HEK293 (cell line): ENCODE data around the gene TNIK.

Source experiments
- CTCF ChIA-PET: fragments of 350-600 bp; formaldehyde crosslinking; extraction: SDS; loops from one replicate; lab custom pipeline; 2021; ENCODE audit warnings: antibody characterized with exemption; lab: Yijun Ruan, JAX
- POLR2A ChIA-PET: fragments of 300-600 bp; formaldehyde crosslinking; extraction: SDS; loops from one replicate; lab custom pipeline; 2020; ENCODE audit warnings: antibody characterized with exemption, inconsistent platforms; lab: Yijun Ruan, JAX
- H3K27ac ChIP-seq: fragments of 200-500 bp; sonication (Bioruptor generic); 2 replicates; pipeline ENCODE4 v1.5.1; 2014; ENCODE audit warnings: low read depth, low read length, control low read depth, inconsistent platforms; ENCODE audit errors: extremely low read depth
- H3K36me3 ChIP-seq, 2 experiments: fragments of 200-500 bp in 1 of 2; sonication (Bioruptor generic) in 1 of 2; 1 replicate in 1 of 2; 2 replicates in 1 of 2; pipeline ENCODE4 v1.5.1; 2014 to 2017; ENCODE audit warnings: inconsistent platforms in 2 of 2, low read length in 2 of 2; ENCODE audit not compliant: control insufficient read depth in 2 of 2, insufficient read depth in 1 of 2
- H3K4me1 ChIP-seq: fragments of 200-500 bp; sonication (Bioruptor generic); 2 replicates; pipeline ENCODE4 v1.5.1; 2014; ENCODE audit warnings: mild to moderate bottlenecking, low read length, inconsistent platforms; ENCODE audit not compliant: control insufficient read depth, insufficient read depth
- H3K4me3 ChIP-seq: 2 replicates; pipeline ENCODE4 v1.5.1; 2011; ENCODE audit warnings: low read depth, mild to moderate bottlenecking, control low read depth, low read length, moderate library complexity
- H3K9me3 ChIP-seq: fragments of 200-500 bp; sonication (Bioruptor generic); 2 replicates; pipeline ENCODE4 v1.5.1; 2014; ENCODE audit warnings: low read depth, low read length, inconsistent platforms; ENCODE audit not compliant: control insufficient read depth, insufficient read depth
- HIC1 ChIP-seq: fragments of 450-650 bp; formaldehyde crosslinking; IDR thresholded peaks from 2 replicates; pipeline ENCODE4 v1.5.1; 2016; ENCODE audit warnings: missing biosample characterization, missing genetic modification characterization
- HOXD13 ChIP-seq: sonication (generic); formaldehyde crosslinking; IDR thresholded peaks from 2 replicates; pipeline ENCODE4 v1.8.0; 2022; ENCODE audit warnings: missing genetic modification reagents, borderline replicate concordance
- KLF17 ChIP-seq: fragments of 450-650 bp; formaldehyde crosslinking; IDR thresholded peaks from 2 replicates; pipeline ENCODE4 v1.5.1; 2016; ENCODE audit warnings: missing biosample characterization, missing genetic modification characterization
- OSR2 ChIP-seq: fragments of 450-650 bp; formaldehyde crosslinking; IDR thresholded peaks from 2 replicates; pipeline ENCODE4 v1.5.1; 2016; ENCODE audit warnings: missing biosample characterization, missing genetic modification characterization
- SCRT2 ChIP-seq: fragments of 450-650 bp; formaldehyde crosslinking; IDR thresholded peaks from 2 replicates; pipeline ENCODE4 v1.5.1; 2016; ENCODE audit warnings: missing biosample characterization, missing genetic modification characterization
- ZNF155 ChIP-seq: fragments of 450-650 bp; formaldehyde crosslinking; IDR thresholded peaks from 2 replicates; pipeline ENCODE4 v1.5.1; 2016; ENCODE audit warnings: missing biosample characterization, missing genetic modification characterization
- ZNF169 ChIP-seq: fragments of 450-650 bp; formaldehyde crosslinking; IDR thresholded peaks from 2 replicates; pipeline ENCODE4 v1.5.1; 2016; ENCODE audit warnings: missing biosample characterization, missing genetic modification characterization
- ZNF24 ChIP-seq: fragments of 450-650 bp; formaldehyde crosslinking; IDR thresholded peaks from 2 replicates; pipeline ENCODE4 v1.5.1; 2016; ENCODE audit warnings: missing biosample characterization, missing genetic modification characterization
- ZNF266 ChIP-seq: fragments of 450-650 bp; formaldehyde crosslinking; IDR thresholded peaks from 2 replicates; pipeline ENCODE4 v1.5.1; 2016; ENCODE audit warnings: missing biosample characterization, missing genetic modification characterization, low read depth
- ZNF341 ChIP-seq: fragments of 450-650 bp; formaldehyde crosslinking; IDR thresholded peaks from 2 replicates; pipeline ENCODE4; 2016; ENCODE audit warnings: low read depth, missing biosample characterization, missing genetic modification characterization
- ZNF362 ChIP-seq: fragments of 450-650 bp; formaldehyde crosslinking; IDR thresholded peaks from 2 replicates; pipeline ENCODE4 v1.5.1; 2016; ENCODE audit warnings: missing biosample characterization, missing genetic modification characterization
- ZNF394 ChIP-seq: fragments of 450-650 bp; formaldehyde crosslinking; IDR thresholded peaks from 2 replicates; pipeline ENCODE4 v1.5.1; 2016; ENCODE audit warnings: missing biosample characterization, missing genetic modification characterization, mild to moderate bottlenecking, moderate library complexity, borderline replicate concordance
- ZNF398 ChIP-seq: fragments of 450-650 bp; formaldehyde crosslinking; IDR thresholded peaks from 2 replicates; pipeline ENCODE4 v1.5.1; 2017; ENCODE audit warnings: missing biosample characterization, missing genetic modification characterization
- ZNF404 ChIP-seq: fragments of 450-650 bp; formaldehyde crosslinking; IDR thresholded peaks from 2 replicates; pipeline ENCODE4 v1.5.1; 2017; ENCODE audit warnings: missing biosample characterization, missing genetic modification characterization
- ZNF423 ChIP-seq: fragments of 450-650 bp; formaldehyde crosslinking; IDR thresholded peaks from 2 replicates; pipeline ENCODE4 v1.5.1; 2016; ENCODE audit warnings: missing biosample characterization, missing genetic modification characterization
- ZNF433 ChIP-seq: fragments of 450-650 bp; formaldehyde crosslinking; IDR thresholded peaks from 2 replicates; pipeline ENCODE4 v1.5.1; 2016; ENCODE audit warnings: missing biosample characterization, missing genetic modification characterization, low read depth
- ZNF555 ChIP-seq: fragments of 450-650 bp; formaldehyde crosslinking; conservative IDR thresholded peaks from 2 replicates; pipeline ENCODE4 v1.5.1; 2017; ENCODE audit warnings: missing biosample characterization, mild to moderate bottlenecking, missing genetic modification characterization, inconsistent platforms
- ZNF560 ChIP-seq: fragments of 450-650 bp; formaldehyde crosslinking; IDR thresholded peaks from 2 replicates; pipeline ENCODE4 v1.5.1; 2017; ENCODE audit warnings: missing biosample characterization, missing genetic modification characterization, borderline replicate concordance
- ZNF585B ChIP-seq: fragments of 450-650 bp; formaldehyde crosslinking; IDR thresholded peaks from 2 replicates; pipeline ENCODE4 v1.5.1; 2016; ENCODE audit warnings: missing biosample characterization, missing genetic modification characterization
- ZNF660 ChIP-seq: fragments of 450-650 bp; IDR thresholded peaks from 2 replicates; pipeline ENCODE4 v1.5.1; 2018; ENCODE audit warnings: missing biosample characterization, mild to moderate bottlenecking, missing genetic modification characterization
- ZNF768 ChIP-seq: fragments of 450-650 bp; formaldehyde crosslinking; IDR thresholded peaks from 2 replicates; pipeline ENCODE4 v1.5.1; 2018; ENCODE audit warnings: missing biosample characterization, mild to moderate bottlenecking, missing genetic modification characterization
- ZNF785 ChIP-seq: fragments of 450-650 bp; formaldehyde crosslinking; IDR thresholded peaks from 2 replicates; pipeline ENCODE4 v1.5.1; 2016; ENCODE audit warnings: missing biosample characterization, missing genetic modification characterization
- ZNF843 ChIP-seq: fragments of 450-650 bp; formaldehyde crosslinking; IDR thresholded peaks from 2 replicates; pipeline ENCODE4 v1.5.1; 2016; ENCODE audit warnings: missing biosample characterization, missing genetic modification characterization
- ZSCAN23 ChIP-seq: fragments of 450-650 bp; formaldehyde crosslinking; IDR thresholded peaks from 2 replicates; pipeline ENCODE4 v1.5.1; 2016; ENCODE audit warnings: missing biosample characterization, missing genetic modification characterization

TNIK gene

GRCh38 chr3:171177056-171177455, 283.1 kb downstream of the TNIK start:
- TF ChIP-seq ZNF768 (no peak), ZNF404 (tag by site-specific recombination) (no peak), OSR2 (tag by site-specific recombination) (no peak), ZNF266 (tag by site-specific recombination) (no peak), ZNF843 (tag by site-specific recombination) (no peak), ZNF785 (no peak), ZSCAN23 (tag by site-specific recombination) (no peak), HOXD13 (CRISPR knock-in tag) (no peak)
- H3K27ac ChIP-seq: no peak overlapping the region
- H3K4me3 ChIP-seq: no peak overlapping the region
- ChIA-PET POLR2A (interaction anchor here (0.6 kb wide), 1 partner anchor 461 kb away, joined by 3 read pairs; no protein-coding TSS in a partner anchor), CTCF (interaction anchor here (0.6 kb wide), 1 partner anchor 14 kb away, joined by 3 read pairs; no protein-coding TSS in a partner anchor)
- no peaks in the 10 kb centered on the region for H3K4me1 ChIP-seq
- H3K36me3 ChIP-seq: no peaks in the 10 kb centered on the region
- no peaks in the 10 kb centered on the region for H3K9me3 ChIP-seq

- Histone ChIP-seq H3K4me3 (no peak overlapping the region), H3K9me3 (no peaks in the 10 kb centered on the region), H3K4me1 (no peaks in the 10 kb centered on the region), H3K36me3 (no peaks in the 10 kb centered on the region), H3K27ac (no peak overlapping the region)
- ChIA-PET POLR2A (no interaction called here), CTCF (interaction anchor here (1.3 to 1.6 kb wide), 2 partner anchors 13 to 390 kb away, joined by 3 to 4 read pairs; no protein-coding TSS in a partner anchor)
- TF ChIP-seq ZNF24 (tag by site-specific recombination) (no peak), ZNF660 (no peak), ZNF398 (no peak), ZNF155 (no peak), ZNF560 (tag by site-specific recombination) (no peak), KLF17 (tag by site-specific recombination) (no peak), ZNF423 (tag by site-specific recombination) (no peak), ZNF394 (tag by site-specific recombination) (no peak), ZNF433 (tag by site-specific recombination) (no peak), ZNF555 (no peak), ZNF169 (tag by site-specific recombination) (no peak), HIC1 (tag by site-specific recombination) (no peak), ZNF362 (tag by site-specific recombination) (no peak), ZNF585B (tag by site-specific recombination) (no peak), SCRT2 (tag by site-specific recombination) (no peak), ZNF341 (tag by site-specific recombination) (no peak), HOXD13 (CRISPR knock-in tag) (no peak)
These were observed 283.8 kb downstream of the TNIK start for GRCh38 chr3:171176244-171176933.
